ENCODE results near the gene TSPAN18. TPM values are rescaled to one million over a fixed set of nuclear protein-coding genes. Genes with fewer than 3 reads are reported as not detected.

Gene TSPAN18
- total RNA-seq, 4 donors from 2014 or later, result 27.7 to 70.1 (median 50.2) TPM

- TF ChIP-seq POLR2A (IDR thresholded peaks at IDR 0.05; ENCODE audit: low read depth), result no peak
- no peak for TF ChIP-seq POLR2AphosphoS5 (IDR thresholded peaks at IDR 0.05)
- TF ChIP-seq EP300 (IDR thresholded peaks at IDR 0.05), result no peak
- no peak for TF ChIP-seq CTCF (IDR thresholded peaks at IDR 0.05)
- peaks cover 22 to 56% (median 52%) of the 10 kb centered on the region in 4 donors for H3K4me1 ChIP-seq
- no peaks in the 10 kb centered on the region for H3K27me3 ChIP-seq
- no peak for DNase-seq (ENCODE audit: extremely low spot score)
- no peak overlapping the region for H3K4me3 ChIP-seq
- peak overlapping the region in 1 of 4 donors; percentile 26 for H3K27ac ChIP-seq (replicated peaks in 1 of 4)
- no peaks in the 10 kb centered on the region for H3K36me3 ChIP-seq
- H3K9me3 ChIP-seq, result peaks cover 0 to 7% (median 0%) of the 10 kb centered on the region in 4 donors
- whole genome bisulfite sequencing, result 80% methylated on average over 7 of the region's 7 CpGs
- intact Hi-C loops (cut with DNase I), result no loop called here
Measured at GRCh38 chr11:44846852-44847251, 120.1 kb downstream of the TSPAN18 start.

- H3K4me3 ChIP-seq, result no peak overlapping the region
- no peaks in the 10 kb centered on the region for H3K36me3 ChIP-seq
- TF ChIP-seq EP300 (IDR thresholded peaks at IDR 0.05), result no peak
- TF ChIP-seq POLR2A (IDR thresholded peaks at IDR 0.05; ENCODE audit: low read depth), result no peak
- TF ChIP-seq CTCF (IDR thresholded peaks at IDR 0.05), result no peak
- no peak for TF ChIP-seq POLR2AphosphoS5 (IDR thresholded peaks at IDR 0.05)
- H3K27ac ChIP-seq (replicated peaks in 1 of 4), result no peak overlapping the region
- peaks cover 0 to 7% (median 0%) of the 10 kb centered on the region in 4 donors for H3K9me3 ChIP-seq
- intact Hi-C loops (cut with DNase I), result no loop called here
- no peak for DNase-seq (ENCODE audit: extremely low spot score)
- H3K4me1 ChIP-seq, result peaks cover 20 to 52% (median 49%) of the 10 kb centered on the region in 4 donors
- H3K27me3 ChIP-seq, result no peaks in the 10 kb centered on the region
Measured at GRCh38 chr11:44847316-44847715, 120.6 kb downstream of the TSPAN18 start.

GRCh38 chr11:44848203-44848962 lies 121.6 kb downstream of the TSPAN18 start:
- TF ChIP-seq CTCF (IDR thresholded peaks at IDR 0.05) (no peak), POLR2A (IDR thresholded peaks at IDR 0.05; ENCODE audit: low read depth) (no peak), EP300 (IDR thresholded peaks at IDR 0.05) (no peak), POLR2AphosphoS5 (IDR thresholded peaks at IDR 0.05) (no peak)
- no peak overlapping the region for H3K27ac ChIP-seq (replicated peaks in 1 of 4)
- H3K4me1 ChIP-seq, result peaks cover 24 to 50% (median 47%) of the 10 kb centered on the region in 4 donors
- 86% methylated on average over 8 of the region's 11 CpGs for WGBS
- H3K27me3 ChIP-seq, result no peaks in the 10 kb centered on the region
- no peaks in the 10 kb centered on the region for H3K36me3 ChIP-seq
- peaks cover 0 to 7% (median 0%) of the 10 kb centered on the region in 4 donors for H3K9me3 ChIP-seq
- DNase-seq (ENCODE audit: extremely low spot score), result no peak
- H3K4me3 ChIP-seq, result no peak overlapping the region
- intact Hi-C loops (cut with DNase I), result no loop called here

- DNase-seq (ENCODE audit: extremely low spot score), result no peak
- H3K4me1 ChIP-seq, result peaks cover 29 to 56% (median 52%) of the 10 kb centered on the region in 4 donors
- TF ChIP-seq CTCF (IDR thresholded peaks at IDR 0.05) (no peak), EP300 (IDR thresholded peaks at IDR 0.05) (no peak), POLR2AphosphoS5 (IDR thresholded peaks at IDR 0.05) (no peak), POLR2A (IDR thresholded peaks at IDR 0.05; ENCODE audit: low read depth) (no peak)
- H3K27me3 ChIP-seq, result no peaks in the 10 kb centered on the region
- H3K4me3 ChIP-seq, result no peak overlapping the region
- no peaks in the 10 kb centered on the region for H3K36me3 ChIP-seq
- H3K9me3 ChIP-seq, result peaks cover 0 to 7% (median 0%) of the 10 kb centered on the region in 4 donors
- 87% methylated on average over 4 of the region's 4 CpGs for WGBS
- intact Hi-C loops (cut with DNase I), result no loop called here
- H3K27ac ChIP-seq (replicated peaks in 1 of 4), result no peak overlapping the region
Measured at GRCh38 chr11:44848963-44849350, 122.2 kb downstream of the TSPAN18 start.
